Measurements from ENCODE around the gene ADAM15. TPM values are rescaled to one million over a fixed set of nuclear protein-coding genes. Genes with fewer than 3 reads are reported as not detected.

ADAM15 gene
- total and polyA plus RNA-seq, 2 of the 8 experiments (the other 6 are each of a cell fraction or from before 2014, with no cell fraction given), result 32.9 to 37.6 TPM

DNA sequence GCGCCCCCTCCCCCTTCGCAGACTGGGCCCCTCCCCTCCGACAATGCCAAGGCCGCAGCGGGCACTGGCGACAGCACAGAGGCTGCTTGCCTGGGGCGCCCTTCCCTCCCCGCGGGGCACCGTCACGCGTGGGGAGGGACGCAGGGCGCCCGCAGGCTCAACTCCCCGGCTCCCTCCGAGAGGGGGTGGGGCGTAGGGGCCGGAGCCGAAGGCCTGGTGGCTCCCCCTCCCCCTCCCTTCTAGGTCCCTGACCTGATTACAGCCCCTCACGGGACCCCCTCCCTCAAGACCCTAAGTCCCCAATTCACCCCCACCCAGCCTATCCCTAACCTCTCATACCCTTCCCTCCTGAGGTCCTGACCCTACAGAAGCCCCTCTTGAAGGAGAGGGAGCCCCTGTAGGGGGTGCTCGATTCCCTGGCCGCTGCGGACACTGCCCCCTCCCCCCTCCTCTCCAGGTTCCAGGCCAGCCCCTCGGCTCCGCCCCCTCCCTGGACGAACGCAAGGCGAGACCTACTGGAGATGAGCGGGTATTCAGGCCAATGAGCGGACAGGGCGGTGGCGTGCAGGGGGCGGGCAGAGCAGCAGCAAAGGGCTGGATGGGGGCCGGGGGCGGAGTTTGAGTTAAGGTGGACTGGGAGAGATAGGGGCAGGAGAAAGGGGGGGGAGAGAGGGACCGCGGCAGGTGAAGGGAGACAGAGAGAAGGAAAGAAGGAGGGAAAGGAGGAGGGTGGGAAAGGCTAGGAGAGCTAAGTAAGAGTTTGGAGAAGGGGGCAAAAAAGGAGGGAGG, 49.2 kb upstream of the ADAM15 start:
- H2BK20ac ChIP-seq (ENCODE audit: low read length), result no peak overlapping the region
- H2BK5ac ChIP-seq (ENCODE audit: low read depth, low read length), result peak overlapping the region; percentile 87
- ChIA-PET POLR2A (ENCODE audit: partially characterized antibody) (interaction anchor here (0.6 to 42.8 kb wide), 7 partner anchors 14 to 535 kb away, joined by 3 to 702 read pairs (median 4); partner anchors contain the start of genes CKS1B, EFNA3, EFNA4 and FLAD1), CTCF (ENCODE audit: partially characterized antibody) (interaction anchor here (1.3 to 14.0 kb wide), 8 partner anchors 13 to 90 kb away, joined by 4 to 334 read pairs (median 112); partner anchors contain the start of genes CKS1B, EFNA4, FLAD1 and PBXIP1)
- H3K79me2 ChIP-seq (ENCODE audit: control insufficient read depth in 1 of 2, insufficient read depth in 2 of 2, low read length in 2 of 2), result peaks cover 0 to 38% of the 10 kb centered on the region in 2 experiments; a peak in 2 of 4 replicates
- H3K14ac ChIP-seq (ENCODE audit: insufficient read length), result no peak overlapping the region
- DNase-seq (ENCODE audit: low read depth in 1 of 2, low spot score in 2 of 2), result peak; percentile 97 to 99
- H3K23ac ChIP-seq (ENCODE audit: insufficient read length), result no peak overlapping the region
- no peak overlapping the region for H2AK5ac ChIP-seq (ENCODE audit: low read depth, low read length)
- H3K4ac ChIP-seq (replicated peaks; ENCODE audit: insufficient read length, low read depth, low read length), result no peak overlapping the region
- H3K27ac ChIP-seq (ENCODE audit: low read depth, low read length), result no peak overlapping the region; the same call in 1 of the 2 replicates
- no peak for FAIRE-seq
- peak overlapping the region; percentile 40; the same call in 1 of the 2 replicates for H4K8ac ChIP-seq (ENCODE audit: extremely low read depth, insufficient read depth, low read length)
- no peak overlapping the region for H3K56ac ChIP-seq (replicated peaks; ENCODE audit: insufficient read length, low read depth, low read length)
- H2AFZ ChIP-seq (ENCODE audit: low read length), result no peak overlapping the region
- H2BK15ac ChIP-seq (ENCODE audit: low read length), result no peak overlapping the region
- peak overlapping the region in 2 of 4 experiments; percentile 43 to 60; a peak in 2 of 7 replicates for H3K9ac ChIP-seq (replicated peaks in 1 of 4; ENCODE audit: extremely low read depth in 1 of 4, low read depth in 3 of 4, low read length in 3 of 4)
- H2BK120ac ChIP-seq (replicated peaks; ENCODE audit: low read depth, low read length), result no peak overlapping the region
- peak overlapping the region; percentile 79 to 87 for H3K4me2 ChIP-seq (ENCODE audit: insufficient read depth in 1 of 2, low read depth in 2 of 2, low read length in 2 of 2)
- peaks cover 0 to 9% of the 10 kb centered on the region in 2 experiments for H4K20me1 ChIP-seq (replicated peaks in 1 of 2; ENCODE audit: control insufficient read depth in 1 of 2, insufficient read depth in 2 of 2, low read length in 2 of 2)
- peaks cover 6 to 18% (median 14%) of the 10 kb centered on the region in 4 experiments for H3K4me1 ChIP-seq (replicated peaks in 1 of 4; ENCODE audit: control insufficient read depth in 3 of 4, insufficient read depth in 4 of 4, low read length in 3 of 4)
- H3K79me1 ChIP-seq (ENCODE audit: low read depth, low read length), result peaks cover 7% of the 10 kb centered on the region
- peak overlapping the region; percentile 20 for H4K5ac ChIP-seq (ENCODE audit: insufficient read length, low read depth, low read length)
- no peak overlapping the region for H4K91ac ChIP-seq (replicated peaks; ENCODE audit: insufficient read length, low read length)
- peaks cover 18% of the 10 kb centered on the region; the same call in 1 of the 2 replicates for H3K23me2 ChIP-seq (ENCODE audit: low read depth, low read length)
- H3K36me3 ChIP-seq (ENCODE audit: control insufficient read depth in 2 of 4, insufficient read depth in 4 of 4, low read length in 3 of 4), result peaks cover 0 to 2% (median 0%) of the 10 kb centered on the region in 4 experiments; a peak in 2 of 8 replicates
- H2BK12ac ChIP-seq (ENCODE audit: low read depth, low read length), result peak overlapping the region; percentile 80
- 3% methylated on average over 5 of the region's 38 CpGs; no CpG with 5 or more reads in 1 of the 2 experiments for WGBS, 2 experiments (ENCODE audit: extremely low coverage in 1 of 2, insufficient coverage in 1 of 2, insufficient read length in 1 of 2, insufficient replicate concordance in 2 of 2, low coverage in 1 of 2, low lambda C conversion rate in 2 of 2, missing lambda C conversion rate in 1 of 2)
- H3K18ac ChIP-seq (ENCODE audit: extremely low read depth, low read length), result peak overlapping the region; percentile 60; the same call in 1 of the 2 replicates
- no peaks in the 10 kb centered on the region for H3K27me3 ChIP-seq (replicated peaks in 1 of 4; ENCODE audit: control insufficient read depth in 3 of 4, extremely low read depth in 1 of 4, insufficient read depth in 3 of 4, low read length in 3 of 4)
- H3K4me3 ChIP-seq (ENCODE audit: extremely low read depth in 1 of 4, insufficient read depth in 2 of 4, low read depth in 3 of 4, low read length in 4 of 4), result peak overlapping the region; percentile 62 to 87 (median 70)
- H3K9me3 ChIP-seq (ENCODE audit: insufficient read depth in 2 of 2, low read depth in 1 of 2, low read length in 1 of 2), result no peaks in the 10 kb centered on the region
- TF ChIP-seq TBP (IDR thresholded peaks at IDR 0.05; ENCODE audit: low read depth, low read length) (no peak), CBX8 (IDR thresholded peaks at IDR 0.05; ENCODE audit: borderline replicate concordance, low read depth, low read length) (no peak), MAFK (IDR thresholded peaks at IDR 0.05; ENCODE audit: low read depth, low read length) (no peak), CHD2 (IDR thresholded peaks at IDR 0.05; ENCODE audit: low read length) (peak; percentile 77), BACH1 (IDR thresholded peaks at IDR 0.05; ENCODE audit: low read length) (peak; percentile 78), SIRT6 (IDR thresholded peaks at IDR 0.05; ENCODE audit: low read length) (no peak), POLR2A (IDR thresholded peaks at IDR 0.05; ENCODE audit: control extremely low read depth in 1 of 2, low read depth in 2 of 2, low read length in 2 of 2) (no peak), HDAC6 (IDR thresholded peaks at IDR 0.05; ENCODE audit: low read depth, low read length) (no peak), POU5F1 (IDR thresholded peaks at IDR 0.05; ENCODE audit: low read depth, low read length) (no peak), SIN3A (conservative IDR thresholded peaks at IDR 0.05 in 1 of 2, IDR thresholded peaks at IDR 0.05 in 1 of 2; ENCODE audit: low read depth in 1 of 2, low read length in 2 of 2) (peak in 1 of 2 experiments; percentile 71; a peak in 2 of 4 replicates), KDM1A (IDR thresholded peaks at IDR 0.05; ENCODE audit: borderline replicate concordance, low read length) (peak; percentile 91; the same call in 1 of the 2 replicates), ASH2L (IDR thresholded peaks at IDR 0.05; ENCODE audit: low read length) (no peak)

Data from H1 (cell line).